ENCODE measurements around the gene TTC39B. TPM values are rescaled to one million over a fixed set of nuclear protein-coding genes. Genes with fewer than 3 reads are reported as not detected.
A peak's percentile ranks its signal among the peaks of the same experiment; 100 is the strongest.

Gene TTC39B
- total RNA-seq, 3 donors from 2014 or later, result 6.7 to 11.7 (median 10.5) TPM

DNA sequence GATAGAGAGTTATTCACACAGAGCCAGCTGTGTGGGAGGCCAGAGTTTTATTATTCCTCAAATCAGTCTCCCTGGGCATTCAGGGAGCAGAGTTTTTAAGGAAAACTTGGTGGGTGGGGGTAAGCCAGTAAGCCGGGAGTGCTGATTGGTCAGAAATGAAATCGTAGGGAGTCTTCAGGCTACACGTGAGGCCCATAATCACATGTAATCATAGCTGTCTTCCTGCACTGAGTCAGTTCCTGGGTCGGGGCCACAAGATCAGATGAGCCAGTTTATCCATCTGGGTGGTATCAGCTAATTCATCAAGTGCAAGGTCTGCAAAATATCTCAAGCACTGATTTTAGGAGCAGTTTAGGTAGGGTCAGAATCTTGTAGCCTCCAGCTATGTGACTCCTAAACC, 10.8 kb upstream of the TTC39B start:
- no peaks in the 10 kb centered on the region for H3K4me1 Mint-ChIP-seq (ENCODE audit: low read depth)
- no peak overlapping the region for H3K4me3 Mint-ChIP-seq
- peaks cover 1% of the 10 kb centered on the region for H3K36me3 Mint-ChIP-seq (ENCODE audit: insufficient read depth)
- DNase-seq (no peak), ATAC-seq (no peak)
- H3K27me3 Mint-ChIP-seq (ENCODE audit: low read depth), result no peaks in the 10 kb centered on the region
- H3K9me3 Mint-ChIP-seq, result peaks cover 4% of the 10 kb centered on the region

DNA sequence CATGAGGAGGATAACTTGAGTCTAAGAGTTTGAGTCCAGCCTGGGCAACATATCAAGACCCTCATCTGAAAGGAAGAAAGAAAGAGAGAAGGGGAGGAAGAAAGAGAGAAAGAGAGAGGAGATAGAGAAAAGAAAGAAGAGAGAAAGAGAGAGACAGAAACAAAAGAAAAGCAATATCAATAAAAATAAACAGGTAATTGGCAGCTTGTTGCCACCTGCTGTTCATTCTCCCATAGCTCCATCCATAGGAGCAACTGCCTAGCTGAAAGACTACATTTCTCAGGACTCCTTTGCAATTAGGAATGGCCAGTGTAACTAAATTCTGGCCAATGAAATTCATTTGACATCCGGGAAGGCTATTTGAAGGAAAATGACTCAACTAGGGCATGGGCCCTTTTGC, 4.6 kb upstream of the TTC39B start:
- Mint-ChIP-seq H3K9me3 (no peaks in the 10 kb centered on the region), H3K4me1 (ENCODE audit: low read depth) (peaks cover 31% of the 10 kb centered on the region), H3K27me3 (ENCODE audit: low read depth) (no peaks in the 10 kb centered on the region), H3K36me3 (ENCODE audit: insufficient read depth) (peaks cover 1% of the 10 kb centered on the region), H3K4me3 (no peak overlapping the region)
- no peak for ATAC-seq
- no peak for DNase-seq

GRCh38 chr9:15310107-15310850, 3.3 kb upstream of the TTC39B start:
- H3K4me3 Mint-ChIP-seq, result peak overlapping the region; percentile 25
- ATAC-seq, result peak; percentile 57 to 59

DNA sequence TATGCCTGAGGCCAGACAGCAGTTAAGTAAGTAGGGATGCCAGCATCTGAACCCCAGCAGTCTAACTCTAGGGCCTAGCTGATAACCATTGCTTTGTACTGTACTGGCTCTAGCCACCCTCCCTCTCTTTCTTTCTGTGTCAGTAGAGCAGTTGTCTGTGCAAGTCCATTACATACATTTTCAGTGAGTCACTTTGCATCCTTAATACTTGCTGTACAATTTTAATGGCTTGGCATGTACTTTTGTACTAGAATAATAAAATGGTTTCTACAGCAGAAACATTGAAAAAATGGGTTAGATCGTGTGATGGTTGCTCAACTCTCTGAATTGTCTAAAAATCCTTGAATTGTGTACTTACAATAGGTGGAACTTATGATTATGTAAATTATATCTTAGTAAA, 1.5 kb upstream of the TTC39B start:
- Mint-ChIP-seq H3K4me1 (ENCODE audit: low read depth) (peaks cover 52% of the 10 kb centered on the region), H3K9me3 (no peaks in the 10 kb centered on the region), H3K36me3 (ENCODE audit: insufficient read depth) (peaks cover 4% of the 10 kb centered on the region), H3K27me3 (ENCODE audit: low read depth) (no peaks in the 10 kb centered on the region), H3K4me3 (peak overlapping the region; percentile 97)
- ATAC-seq (no peak), DNase-seq (no peak)

More at GRCh38 chr9:15310107-15310850, 3.3 kb upstream of the TTC39B start:
- no peak for DNase-seq
- no peaks in the 10 kb centered on the region for H3K27me3 Mint-ChIP-seq (ENCODE audit: low read depth)
- peaks cover 40% of the 10 kb centered on the region for H3K4me1 Mint-ChIP-seq (ENCODE audit: low read depth)
- H3K36me3 Mint-ChIP-seq (ENCODE audit: insufficient read depth), result peaks cover 1% of the 10 kb centered on the region
- no peaks in the 10 kb centered on the region for H3K9me3 Mint-ChIP-seq

- no peak for ATAC-seq
- Mint-ChIP-seq H3K4me1 (ENCODE audit: low read depth) (peaks cover 52% of the 10 kb centered on the region), H3K4me3 (peak overlapping the region; percentile 97), H3K36me3 (ENCODE audit: insufficient read depth) (peaks cover 3% of the 10 kb centered on the region), H3K27me3 (ENCODE audit: low read depth) (no peaks in the 10 kb centered on the region), H3K9me3 (no peaks in the 10 kb centered on the region)
- DNase-seq, result no peak
Observed at GRCh38 chr9:15307523-15307841, 466 bp upstream of the TTC39B start.

DNA sequence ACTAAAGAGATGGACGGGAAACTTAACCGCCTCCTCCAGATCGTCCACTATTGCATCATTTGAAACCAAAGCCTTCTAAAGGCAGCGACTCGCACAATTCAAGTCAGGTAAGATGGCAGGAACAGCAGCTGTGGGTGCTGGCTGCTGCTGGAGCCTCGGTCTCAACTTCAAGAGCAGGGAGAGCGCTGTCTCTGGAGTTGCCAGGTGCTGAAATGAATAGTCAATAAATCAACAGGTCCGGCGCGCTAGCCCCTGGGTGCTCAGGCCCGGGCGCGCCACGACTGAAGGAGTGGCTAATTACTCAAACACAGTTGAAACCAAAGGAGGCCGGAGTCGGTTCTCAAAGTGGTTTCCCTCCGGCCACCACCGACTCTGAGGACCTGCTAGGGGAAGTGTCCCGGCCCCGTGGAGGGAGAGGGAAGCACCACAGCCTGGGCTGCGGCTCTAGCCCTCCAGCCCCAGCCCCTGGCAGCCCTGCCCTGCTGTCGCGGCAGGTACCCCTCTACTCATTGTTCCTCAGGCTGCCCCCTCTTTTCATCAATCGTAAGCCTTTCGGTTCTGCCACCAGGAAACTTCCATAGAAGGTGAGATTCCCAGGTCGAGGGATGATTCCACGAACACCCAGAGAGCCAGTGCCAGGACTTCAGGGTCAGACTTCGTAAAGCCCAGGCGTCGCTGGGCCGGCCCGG, 804 bp downstream of the TTC39B start:
- Mint-ChIP-seq H3K36me3 (ENCODE audit: insufficient read depth) (peaks cover 3% of the 10 kb centered on the region), H3K4me3 (peak overlapping the region; percentile 97), H3K9me3 (no peaks in the 10 kb centered on the region), H3K27me3 (ENCODE audit: low read depth) (no peaks in the 10 kb centered on the region), H3K4me1 (ENCODE audit: low read depth) (peaks cover 50% of the 10 kb centered on the region)
- DNase-seq (peak; percentile 27), ATAC-seq (peak; percentile 15 to 22)

GRCh38 chr9:15305470-15305869, 1.5 kb downstream of the TTC39B start:
- H3K4me3 Mint-ChIP-seq, result peak overlapping the region; percentile 97

DNA sequence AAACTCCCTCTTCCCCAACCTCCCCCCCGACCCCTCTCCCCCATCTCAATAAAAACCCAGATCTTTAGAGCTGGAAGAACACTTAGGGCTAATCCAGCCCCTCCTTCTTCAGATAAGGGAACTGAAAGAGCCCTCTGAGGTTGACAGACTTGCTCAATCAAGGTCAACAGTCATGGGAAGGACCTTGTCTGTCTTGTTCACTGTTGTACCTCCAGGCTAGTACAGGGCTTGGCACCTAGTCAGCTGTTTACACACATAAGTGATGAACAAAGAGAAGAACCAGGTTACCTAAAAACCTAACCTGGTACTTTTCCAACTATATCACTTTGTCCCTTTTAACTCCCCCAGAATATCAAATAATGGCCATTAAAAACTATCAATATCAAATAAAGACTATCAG, 2.4 kb downstream of the TTC39B start:
- no peaks in the 10 kb centered on the region for H3K27me3 Mint-ChIP-seq (ENCODE audit: low read depth)
- peaks cover 3% of the 10 kb centered on the region for H3K36me3 Mint-ChIP-seq (ENCODE audit: insufficient read depth)
- no peaks in the 10 kb centered on the region for H3K9me3 Mint-ChIP-seq
- peak overlapping the region; percentile 97 for H3K4me3 Mint-ChIP-seq
- ATAC-seq (no peak), DNase-seq (no peak)
- peaks cover 52% of the 10 kb centered on the region for H3K4me1 Mint-ChIP-seq (ENCODE audit: low read depth)

More at GRCh38 chr9:15305470-15305869, 1.5 kb downstream of the TTC39B start:
- Mint-ChIP-seq H3K4me1 (ENCODE audit: low read depth) (peaks cover 52% of the 10 kb centered on the region), H3K9me3 (no peaks in the 10 kb centered on the region), H3K36me3 (ENCODE audit: insufficient read depth) (peaks cover 3% of the 10 kb centered on the region), H3K27me3 (ENCODE audit: low read depth) (no peaks in the 10 kb centered on the region)
- DNase-seq (no peak), ATAC-seq (no peak)

GRCh38 chr9:15300218-15300617, 6.8 kb downstream of the TTC39B start:
- H3K27me3 Mint-ChIP-seq (ENCODE audit: low read depth), result no peaks in the 10 kb centered on the region
- ATAC-seq, result no peak
- H3K9me3 Mint-ChIP-seq, result peaks cover 9% of the 10 kb centered on the region

DNA sequence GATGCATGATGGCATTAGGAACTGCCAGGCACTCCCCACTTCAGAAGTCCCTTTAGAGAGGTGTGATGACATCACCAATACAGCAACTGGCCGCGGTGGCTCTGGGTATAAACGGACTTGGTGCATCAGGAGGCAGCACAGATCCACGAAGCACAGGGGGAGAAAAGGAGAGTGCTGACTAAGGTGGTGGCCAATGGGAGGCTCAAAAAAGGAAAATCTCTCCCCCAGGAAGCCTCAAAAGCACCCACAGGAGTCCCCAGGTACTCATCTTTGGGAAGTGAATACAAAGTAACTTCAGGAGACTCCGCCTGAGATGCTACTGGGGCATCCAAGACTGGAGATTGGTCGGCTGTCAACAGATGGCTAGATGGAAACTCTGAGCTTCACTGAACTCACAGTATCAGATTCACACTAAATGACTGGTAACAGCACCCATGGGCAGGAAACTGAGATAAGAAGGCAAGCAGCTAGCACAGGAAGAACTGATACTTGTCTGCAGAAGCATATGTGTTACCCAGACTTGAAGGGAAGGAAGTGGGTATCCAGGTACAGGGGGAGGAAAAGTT, 7.6 kb downstream of the TTC39B start:
- peaks cover 15% of the 10 kb centered on the region for H3K36me3 Mint-ChIP-seq (ENCODE audit: insufficient read depth)
- peaks cover 75% of the 10 kb centered on the region for H3K4me1 Mint-ChIP-seq (ENCODE audit: low read depth)
- peaks cover 9% of the 10 kb centered on the region for H3K9me3 Mint-ChIP-seq
- peak overlapping the region; percentile 71 for H3K4me3 Mint-ChIP-seq
- DNase-seq (peak; percentile 42), ATAC-seq (peak; percentile 85 to 92)
- H3K27me3 Mint-ChIP-seq (ENCODE audit: low read depth), result no peaks in the 10 kb centered on the region

More at GRCh38 chr9:15300218-15300617, 6.8 kb downstream of the TTC39B start:
- DNase-seq, result no peak
- Mint-ChIP-seq H3K4me1 (ENCODE audit: low read depth) (peaks cover 75% of the 10 kb centered on the region), H3K4me3 (peak overlapping the region; percentile 59), H3K36me3 (ENCODE audit: insufficient read depth) (peaks cover 15% of the 10 kb centered on the region)

GRCh38 chr9:15298362-15298761, 8.7 kb downstream of the TTC39B start:
- H3K27me3 Mint-ChIP-seq (ENCODE audit: low read depth), result no peaks in the 10 kb centered on the region
- peaks cover 14% of the 10 kb centered on the region for H3K36me3 Mint-ChIP-seq (ENCODE audit: insufficient read depth)
- H3K4me3 Mint-ChIP-seq, result peak overlapping the region; percentile 71
- ATAC-seq (no peak), DNase-seq (peak; percentile 27)
- H3K4me1 Mint-ChIP-seq (ENCODE audit: low read depth), result peaks cover 80% of the 10 kb centered on the region
- H3K9me3 Mint-ChIP-seq, result peaks cover 9% of the 10 kb centered on the region

- no peak for DNase-seq
- Mint-ChIP-seq H3K4me3 (peak overlapping the region; percentile 60), H3K9me3 (peaks cover 13% of the 10 kb centered on the region), H3K27me3 (ENCODE audit: low read depth) (no peaks in the 10 kb centered on the region), H3K36me3 (ENCODE audit: insufficient read depth) (peaks cover 18% of the 10 kb centered on the region), H3K4me1 (ENCODE audit: low read depth) (peaks cover 87% of the 10 kb centered on the region)
- ATAC-seq, result peak; percentile 21 to 26
Observed at GRCh38 chr9:15295761-15296405, 11.1 kb downstream of the TTC39B start.

DNA sequence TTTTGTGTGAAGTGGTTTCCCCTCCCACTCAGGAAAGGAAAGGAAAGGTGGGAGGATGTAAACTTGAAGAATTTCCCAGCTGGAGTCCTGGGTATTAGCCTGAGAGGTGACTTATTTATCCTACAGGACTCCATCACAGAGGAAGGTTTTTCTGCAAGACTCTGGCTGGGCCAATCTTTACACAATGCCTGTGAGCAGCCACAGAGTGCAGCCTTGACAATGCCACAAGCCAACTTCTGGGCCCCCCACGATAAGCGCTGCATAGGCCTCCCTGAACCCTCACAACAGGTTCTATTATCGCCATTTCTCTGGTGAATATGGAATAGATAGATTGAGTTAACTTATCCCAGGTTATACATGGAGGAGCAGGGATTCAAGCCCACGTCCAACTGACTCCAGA, 12.4 kb downstream of the TTC39B start:
- Mint-ChIP-seq H3K9me3 (peaks cover 13% of the 10 kb centered on the region), H3K36me3 (ENCODE audit: insufficient read depth) (peaks cover 27% of the 10 kb centered on the region), H3K27me3 (ENCODE audit: low read depth) (no peaks in the 10 kb centered on the region), H3K4me1 (ENCODE audit: low read depth) (peaks cover 84% of the 10 kb centered on the region), H3K4me3 (peak overlapping the region; percentile 34)
- ATAC-seq (no peak), DNase-seq (no peak)

DNA sequence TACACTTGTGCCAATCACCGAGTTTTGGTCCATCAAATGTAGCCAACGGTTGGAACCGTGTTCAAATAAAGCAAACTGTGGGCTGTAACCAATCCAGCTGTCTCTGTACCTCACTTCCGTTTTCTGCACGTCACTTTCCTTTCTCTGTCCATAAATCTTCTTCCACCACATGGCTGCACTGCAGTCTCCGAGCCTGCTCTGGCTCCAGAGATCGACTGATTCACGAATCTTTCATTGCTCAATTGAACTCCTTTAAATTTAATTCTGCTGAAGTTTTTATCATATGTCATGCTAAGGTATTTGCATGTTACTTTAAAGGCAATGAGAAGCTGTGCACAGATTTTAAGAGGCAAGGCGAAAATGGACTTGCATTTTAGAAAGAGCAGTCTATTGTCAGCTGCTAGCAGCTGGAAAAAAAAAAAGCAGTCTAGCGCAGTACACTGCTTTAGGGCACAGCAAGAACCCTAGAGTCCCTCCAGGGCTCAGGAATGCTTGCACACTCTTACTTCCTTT, 13.2 kb downstream of the TTC39B start:
- Mint-ChIP-seq H3K36me3 (ENCODE audit: insufficient read depth) (peaks cover 25% of the 10 kb centered on the region), H3K4me3 (peak overlapping the region; percentile 74), H3K9me3 (peaks cover 11% of the 10 kb centered on the region), H3K4me1 (ENCODE audit: low read depth) (peaks cover 76% of the 10 kb centered on the region), H3K27me3 (ENCODE audit: low read depth) (no peaks in the 10 kb centered on the region)
- DNase-seq (no peak), ATAC-seq (peak in 1 of 2 donors; percentile 39)
